Measurements from ENCODE around the gene IGSF10. TPM values are rescaled to one million over a fixed set of nuclear protein-coding genes. Genes with fewer than 3 reads are reported as not detected.

IGSF10 gene
- total and polyA plus RNA-seq, 10 of the 15 experiments (the other 5 are each of a cell fraction or from before 2014, with no cell fraction given), result under 0.01 to 0.18 (median 0.03) TPM; not detected in 2

- TF ChIP-seq RAD21 (IDR thresholded peaks at IDR 0.05; ENCODE audit: insufficient read depth, low read depth, low read length), result no peak
- no peak for TF ChIP-seq MXI1 (IDR thresholded peaks at IDR 0.05; ENCODE audit: low read depth, low read length)
- TF ChIP-seq LARP7 (IDR thresholded peaks at IDR 0.05), result no peak
- TF ChIP-seq TBL1XR1 (IDR thresholded peaks at IDR 0.05; ENCODE audit: low read depth, low read length), result no peak
- TF ChIP-seq MEF2A (IDR thresholded peaks at IDR 0.05; ENCODE audit: insufficient read depth, low read depth, low read length), result no peak
- TF ChIP-seq, protein P1, sequence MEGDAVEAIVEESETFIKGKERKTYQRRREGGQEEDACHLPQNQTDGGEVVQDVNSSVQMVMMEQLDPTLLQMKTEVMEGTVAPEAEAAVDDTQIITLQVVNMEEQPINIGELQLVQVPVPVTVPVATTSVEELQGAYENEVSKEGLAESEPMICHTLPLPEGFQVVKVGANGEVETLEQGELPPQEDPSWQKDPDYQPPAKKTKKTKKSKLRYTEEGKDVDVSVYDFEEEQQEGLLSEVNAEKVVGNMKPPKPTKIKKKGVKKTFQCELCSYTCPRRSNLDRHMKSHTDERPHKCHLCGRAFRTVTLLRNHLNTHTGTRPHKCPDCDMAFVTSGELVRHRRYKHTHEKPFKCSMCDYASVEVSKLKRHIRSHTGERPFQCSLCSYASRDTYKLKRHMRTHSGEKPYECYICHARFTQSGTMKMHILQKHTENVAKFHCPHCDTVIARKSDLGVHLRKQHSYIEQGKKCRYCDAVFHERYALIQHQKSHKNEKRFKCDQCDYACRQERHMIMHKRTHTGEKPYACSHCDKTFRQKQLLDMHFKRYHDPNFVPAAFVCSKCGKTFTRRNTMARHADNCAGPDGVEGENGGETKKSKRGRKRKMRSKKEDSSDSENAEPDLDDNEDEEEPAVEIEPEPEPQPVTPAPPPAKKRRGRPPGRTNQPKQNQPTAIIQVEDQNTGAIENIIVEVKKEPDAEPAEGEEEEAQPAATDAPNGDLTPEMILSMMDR (IDR thresholded peaks at IDR 0.05 in 2 of 3, conservative IDR thresholded peaks at IDR 0.05 in 1 of 3; ENCODE audit: control insufficient read depth in 2 of 3, extremely low read depth in 1 of 3, insufficient read depth in 1 of 3, low read depth in 3 of 3, low read length in 3 of 3), result no peak
- no peak for TF ChIP-seq SREBF1 (IDR thresholded peaks at IDR 0.05; ENCODE audit: low read length)
- no peak for TF ChIP-seq SUPT20H (IDR thresholded peaks at IDR 0.05; ENCODE audit: borderline replicate concordance, control insufficient read depth, low read depth, low read length)
- no peak for TF ChIP-seq NR2F1 (conservative IDR thresholded peaks at IDR 0.05)
- no peak for TF ChIP-seq ZBTB11 (CRISPR knock-in tag; IDR thresholded peaks at IDR 0.05)
- TF ChIP-seq NR2C2 (IDR thresholded peaks at IDR 0.05; ENCODE audit: borderline replicate concordance, control insufficient read depth, insufficient read length, low read depth), result no peak
- TF ChIP-seq SIX5 (IDR thresholded peaks at IDR 0.05; ENCODE audit: low read depth, low read length, severe bottlenecking), result no peak
- TF ChIP-seq, protein P2, sequence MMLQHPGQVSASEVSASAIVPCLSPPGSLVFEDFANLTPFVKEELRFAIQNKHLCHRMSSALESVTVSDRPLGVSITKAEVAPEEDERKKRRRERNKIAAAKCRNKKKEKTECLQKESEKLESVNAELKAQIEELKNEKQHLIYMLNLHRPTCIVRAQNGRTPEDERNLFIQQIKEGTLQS (IDR thresholded peaks at IDR 0.05; ENCODE audit: borderline replicate concordance, extremely low read depth, low read depth, low read length), result no peak
- no peak for TF ChIP-seq JUND (IDR thresholded peaks at IDR 0.05; ENCODE audit: low read depth, low read length)
- no peak for TF ChIP-seq TAF1 (IDR thresholded peaks at IDR 0.05; ENCODE audit: borderline replicate concordance, low read depth, low read length)
- no peak for TF ChIP-seq ELK1 (IDR thresholded peaks at IDR 0.05; ENCODE audit: low read depth, low read length)
- no peak for TF ChIP-seq MYB (IDR thresholded peaks at IDR 0.05; ENCODE audit: borderline replicate concordance, low read depth, low read length)
- DNase-seq (ENCODE audit: low read depth, low spot score) (no peak), ATAC-seq (no peak), FAIRE-seq (no peak)
- no peaks in the 10 kb centered on the region for H3K36me3 ChIP-seq (ENCODE audit: control insufficient read depth in 2 of 2, insufficient read depth in 2 of 2, low read length in 1 of 2)
- no peak overlapping the region for H3K4me3 ChIP-seq
- H4K20me1 ChIP-seq (ENCODE audit: control insufficient read depth, insufficient read depth), result no peaks in the 10 kb centered on the region
- H3K4me1 ChIP-seq (ENCODE audit: control insufficient read depth, insufficient read depth, low read length), result no peaks in the 10 kb centered on the region
- SMC1A ChIA-PET (ENCODE audit: uncharacterized antibody, unreplicated experiment), result interaction anchor here (1.4 kb wide), 1 partner anchor 46 kb away, joined by 3 read pairs; no protein-coding TSS in a partner anchor
- 47% methylated on average over 2 of the region's 2 CpGs for WGBS (ENCODE audit: insufficient coverage, insufficient replicate concordance, low lambda C conversion rate, missing lambda C conversion rate)
- CTCF ChIA-PET, result interaction anchor here (0.5 to 1.9 kb wide), 2 partner anchors 39 to 612 kb away, joined by 3 to 6 read pairs; no protein-coding TSS in a partner anchor
- H3K4me2 ChIP-seq (ENCODE audit: control insufficient read depth, insufficient read depth), result no peak overlapping the region
- no peaks in the 10 kb centered on the region for H3K9me3 ChIP-seq (replicated peaks; ENCODE audit: control insufficient read depth, insufficient read depth, low read length)
- no TSS peak for BruUV-seq (replicated peaks)
- POLR2A ChIA-PET, result no interaction called here
- RAD21 ChIA-PET (ENCODE audit: unreplicated experiment), result no interaction called here
- in situ Hi-C loops (cut with MboI) (no loop called here), intact Hi-C loops (cut with micrococcal nuclease; ENCODE audit: unreplicated experiment) (no loop called here)
- H3K27ac ChIP-seq (ENCODE audit: control insufficient read depth, insufficient read depth), result no peak overlapping the region
- no peak overlapping the region for H2AFZ ChIP-seq (ENCODE audit: control insufficient read depth, low read depth, low read length)
- no peaks in the 10 kb centered on the region for H3K79me2 ChIP-seq (ENCODE audit: control insufficient read depth, insufficient read depth, low read length)
- no peak overlapping the region for H3K9ac ChIP-seq (ENCODE audit: control insufficient read depth, insufficient read depth, low read length)
- H3K27me3 ChIP-seq (replicated peaks in 1 of 2; ENCODE audit: control insufficient read depth in 2 of 2, insufficient read depth in 2 of 2, low read length in 1 of 2), result no peaks in the 10 kb centered on the region
These were observed 32.5 kb downstream of the IGSF10 start for GRCh38 chr3:151428386-151428785.
